GM19043 (cell line): Measurements from ENCODE around the gene KBTBD13.

Experiments
- ATAC-seq: cut with Tn5 transposase; IDR thresholded peaks from one replicate; pipeline ENCODE4 v1.9.1; 2021; ENCODE audit warnings: low read depth; ENCODE audit not compliant: unreplicated experiment

The KBTBD13 gene

GRCh38 chr15:65101891-65102708, 25.6 kb downstream of the KBTBD13 start:
- ATAC-seq: no peak

GRCh38 chr15:65102912-65103311, 26.4 kb downstream of the KBTBD13 start:
- ATAC-seq: no peak

- no peak for ATAC-seq
Measured at GRCh38 chr15:65105038-65105437, 28.5 kb downstream of the KBTBD13 start.

- ATAC-seq: no peak
Measured at GRCh38 chr15:65106011-65106590, 29.6 kb downstream of the KBTBD13 start.

- ATAC-seq: no peak
Measured at GRCh38 chr15:65110676-65111292, 34.2 kb downstream of the KBTBD13 start.

GRCh38 chr15:65115086-65115485, 38.5 kb downstream of the KBTBD13 start, which contains the start of gene UBAP1L:
Gene UBAP1L, minus strand, starts transcription at chr15:65115200. Its CDS starts 8,985 bp downstream, at chr15:65106215.
- no peak for ATAC-seq

- no peak for ATAC-seq
Measured at GRCh38 chr15:65115542-65115941, 39.0 kb downstream of the KBTBD13 start.
